Right kidney (tissue), 1 donor: ENCODE measurements around the gene SMYD3.

Experiments used
- DNase-seq: peaks from one replicate; pipeline ENCODE4 v3.0.0-alpha.2; 2016

The SMYD3 gene

GRCh38 chr1:246170574-246171261 is 336.4 kb downstream of the SMYD3 start:
- DNase-seq, result no peak

GRCh38 chr1:246169486-246169885 is 337.6 kb downstream of the SMYD3 start:
- DNase-seq, result no peak

- DNase-seq, result no peak
These were observed 338.1 kb downstream of the SMYD3 start for GRCh38 chr1:246169019-246169418.

GRCh38 chr1:246166841-246167240 is 340.2 kb downstream of the SMYD3 start:
- DNase-seq, result no peak

GRCh38 chr1:246165826-246166709 is 341.0 kb downstream of the SMYD3 start:
- DNase-seq, result peak; percentile 28

- DNase-seq, result no peak
These were observed 342.3 kb downstream of the SMYD3 start for GRCh38 chr1:246164764-246165163.

- no peak for DNase-seq
These were observed 344.5 kb downstream of the SMYD3 start for GRCh38 chr1:246162560-246162959.

- DNase-seq, result no peak
These were observed 345.5 kb downstream of the SMYD3 start for GRCh38 chr1:246161626-246162025.

- no peak for DNase-seq
These were observed 346.2 kb downstream of the SMYD3 start for GRCh38 chr1:246160905-246161304.

GRCh38 chr1:246160374-246160773 is 346.7 kb downstream of the SMYD3 start:
- no peak for DNase-seq

GRCh38 chr1:246159279-246160227 is 347.5 kb downstream of the SMYD3 start:
- no peak for DNase-seq

GRCh38 chr1:246158131-246158530 is 348.9 kb downstream of the SMYD3 start:
- DNase-seq, result no peak

- DNase-seq, result no peak
These were observed 349.6 kb downstream of the SMYD3 start for GRCh38 chr1:246157516-246157915.

- DNase-seq, result no peak
These were observed 350.2 kb downstream of the SMYD3 start for GRCh38 chr1:246156847-246157246.

GRCh38 chr1:246155923-246156322 is 351.2 kb downstream of the SMYD3 start:
- no peak for DNase-seq

GRCh38 chr1:246153796-246154212 is 353.3 kb downstream of the SMYD3 start:
- DNase-seq, result no peak

GRCh38 chr1:246152986-246153431 is 354.1 kb downstream of the SMYD3 start:
- no peak for DNase-seq

GRCh38 chr1:246151796-246152434 is 355.2 kb downstream of the SMYD3 start:
- peak; percentile 16 for DNase-seq

GRCh38 chr1:246149543-246149942 is 357.5 kb downstream of the SMYD3 start:
- DNase-seq, result no peak

GRCh38 chr1:246147524-246148461 is 359.3 kb downstream of the SMYD3 start:
- DNase-seq, result no peak
